Placental pericyte (primary cell): ENCODE results near the gene KDM8. TPM values are rescaled to one million over a fixed set of nuclear protein-coding genes. Genes with fewer than 3 reads are reported as not detected.

ENCODE experiments used
- total RNA-seq: library from RNA; depleted of rRNA; stranded (reverse); fragments of >200 nt; gene quantifications from 2 replicates; pipeline ENCODE4 v1.2.3, GENCODE V29; 2012

Gene KDM8
- total RNA-seq, result 6.3 and 10.0 TPM in 2 replicates

GRCh38 chr16:27203507-27204311, at the start of gene KDM8:
Gene KDM8 (plus strand): TSS chr16:27203526. CDS start chr16:27210124, 6,598 bp downstream.

GRCh38 chr16:27268376-27269299, 65.3 kb downstream of the KDM8 start, which contains the start of gene NSMCE1:
Gene NSMCE1 (minus strand): TSS chr16:27268772. CDS start chr16:27257570, 11,202 bp downstream.

Other genes starting within 250 kb of the KDM8 start
- gene C16orf82, start 136.6 kb upstream of the KDM8 start, total RNA-seq, result 0.14 TPM in 1 of 2 replicates, not detected in the other
- 61.0 and 82.7 TPM in 2 replicates for gene NSMCE1, start 65.2 kb downstream of the KDM8 start, total RNA-seq
- gene IL4R, start 110.4 kb downstream of the KDM8 start, total RNA-seq, result 68.1 and 122 TPM in 2 replicates
- gene IL21R, start 198.6 kb downstream of the KDM8 start, total RNA-seq, result 0.14 and 2.0 TPM in 2 replicates